Heart left ventricle (tissue), 16 donors: ENCODE results near the gene SARNP. TPM values are rescaled to one million over a fixed set of nuclear protein-coding genes. Genes with fewer than 3 reads are reported as not detected.

Experiments
- ATAC-seq, 4 donors: fragments of 200-7000 bp; cut with Tn5 transposase; one replicate each; pipeline ENCODE4 v1.9.1; 2020 to 2022; ENCODE audit warnings: moderate library complexity in 4 of 4, mild to moderate bottlenecking in 3 of 4, moderate number of reproducible peaks in 1 of 4
- DNase-seq, 5 donors: peaks; one replicate each; pipeline ENCODE4 v3.0.0-alpha.2; 2020
- H3K27ac ChIP-seq, 12 donors: fragments of 200-600 bp; sonication (generic) in 4 of 12; one replicate each; pipeline versions ENCODE4 v1.5.0 to v1.8.0; 2016 to 2022; ENCODE audit warnings: mild to moderate bottlenecking in 2 of 12
- H3K27me3 ChIP-seq, 9 donors: fragments of 200-600 bp; sonication (generic) in 2 of 9; one replicate each; pipeline versions ENCODE4 v1.5.1 to v1.8.0; 2016 to 2022; ENCODE audit warnings: mild to moderate bottlenecking in 3 of 9
- H3K36me3 ChIP-seq, 9 donors: fragments of 200-600 bp; sonication (generic) in 2 of 9; one replicate each; pipeline versions ENCODE4 v1.5.0 to v1.8.0; 2018 to 2022; ENCODE audit warnings: mild to moderate bottlenecking in 2 of 9
- H3K4me1 ChIP-seq, 12 donors: fragments of 200-600 bp; sonication (generic) in 4 of 12; one replicate each; pipeline versions ENCODE4 v1.5.0 to v1.8.0; 2016 to 2022; ENCODE audit warnings: mild to moderate bottlenecking in 3 of 12
- H3K4me3 ChIP-seq, 12 donors: fragments of 200-600 bp; sonication (generic) in 4 of 12; one replicate each; pipeline versions ENCODE4 v1.5.0 to v1.8.0; 2017 to 2022; ENCODE audit warnings: mild to moderate bottlenecking in 9 of 12, moderate library complexity in 4 of 12
- H3K9me3 ChIP-seq, 12 donors: fragments of 200-600 bp; sonication (generic) in 4 of 12; one replicate each; pipeline versions ENCODE4 v1.5.0 to v1.8.0; 2016 to 2022; ENCODE audit warnings: mild to moderate bottlenecking in 1 of 12
- POLR2A ChIP-seq, 2 donors: fragments of 450-650 bp; IDR thresholded peaks; one replicate each; pipeline ENCODE4 v1.6.1; 2017; ENCODE audit warnings: antibody characterized with exemption in 2 of 2, mild to moderate bottlenecking in 2 of 2, moderate library complexity in 2 of 2
- WGBS, 4 donors: extraction: QIAGEN DNeasy Blood & Tissue Kit in 2 of 4; methylation state at CpG; one replicate each; pipeline versions ENCODE4 v1.1.5 to v1.1.7; 2013 to 2018; 5-methylcytosine and 5-hydroxymethylcytosine counted together
- intact Hi-C, 10 donors: fragments of 100-400 bp; cut with DNase I; formaldehyde crosslinking; loops; one replicate each; pipeline versions ENCODE4 v1.11.1 to v1.14.2; 2022
- polyA plus RNA-seq, 2 donors: library from polyadenylated mRNA; stranded (reverse); fragments of 200-250 nt; gene quantifications; one replicate each; pipeline ENCODE4 v1.2.3, GENCODE V29; 2013
- total RNA-seq, 9 donors: library from RNA; depleted of rRNA in 2 of 9; stranded (reverse); fragments of >200 nt in 2 of 9; fragmentation: NEBNext Ultra II Directional in 3 of 9; extraction: Animal tissue kit (Norgen Biotek cat#: 25700) in 3 of 9; gene quantifications; one replicate each; pipeline versions ENCODE4 v1.1.0 to v1.2.4, GENCODE V29; 2016 to 2023
- TF ChIP-seq, protein P1 (sequence below), 12 donors: fragments of 200-600 bp; sonication (generic) in 4 of 12; IDR thresholded peaks; one replicate each; pipeline versions ENCODE4 v1.5.0 to v1.8.0; 2018 to 2022; ENCODE audit warnings: antibody characterized with exemption in 12 of 12, mild to moderate bottlenecking in 5 of 12
- donor health status: ischemic (EF 13 %, LVEDD 7.1; RV severe dilation, severe dysfunction).
- donor health status: healthy with polysubstance abuse.
- donor health status: DM: no; HTN: yes; CAD: no.
- donor health status: DM: no; HTN: no; CAD: no.
- donor health status: ischemic (EF 25% LVEDD 6.9; RV normal size, moderate dysfunction).
- donor health status: ischemic (EF 25% LVEDD 5.7; RV mildly dilated, moderate dysfunction).
- donor health status: healthy.
- donor health status: DM: yes; HTN: yes; CAD: no.
- donor health status: ischemic (EF 35%, LVEDD 5.7; RV mildly dilated, moderate dysfunction).
- donor health status: nonischemic (EF 11% LVEDD 7.7; RV severe dilation, severe dysfunction).
- donor health status: DM: yes; HTN: yes; CAD: no.
- donor health status: PGD.
- donor health status: ischemic (EF 29% LVEDD 5.4; RV normal size, mild dysfunction).
- donor health status: nonischemic (EF 23%, LVEDD 6.1; RV moderate dilation, normal function).

Gene SARNP
- total and polyA plus RNA-seq, 11 donors = 47.2 to 138 (median 55.9) TPM

DNA sequence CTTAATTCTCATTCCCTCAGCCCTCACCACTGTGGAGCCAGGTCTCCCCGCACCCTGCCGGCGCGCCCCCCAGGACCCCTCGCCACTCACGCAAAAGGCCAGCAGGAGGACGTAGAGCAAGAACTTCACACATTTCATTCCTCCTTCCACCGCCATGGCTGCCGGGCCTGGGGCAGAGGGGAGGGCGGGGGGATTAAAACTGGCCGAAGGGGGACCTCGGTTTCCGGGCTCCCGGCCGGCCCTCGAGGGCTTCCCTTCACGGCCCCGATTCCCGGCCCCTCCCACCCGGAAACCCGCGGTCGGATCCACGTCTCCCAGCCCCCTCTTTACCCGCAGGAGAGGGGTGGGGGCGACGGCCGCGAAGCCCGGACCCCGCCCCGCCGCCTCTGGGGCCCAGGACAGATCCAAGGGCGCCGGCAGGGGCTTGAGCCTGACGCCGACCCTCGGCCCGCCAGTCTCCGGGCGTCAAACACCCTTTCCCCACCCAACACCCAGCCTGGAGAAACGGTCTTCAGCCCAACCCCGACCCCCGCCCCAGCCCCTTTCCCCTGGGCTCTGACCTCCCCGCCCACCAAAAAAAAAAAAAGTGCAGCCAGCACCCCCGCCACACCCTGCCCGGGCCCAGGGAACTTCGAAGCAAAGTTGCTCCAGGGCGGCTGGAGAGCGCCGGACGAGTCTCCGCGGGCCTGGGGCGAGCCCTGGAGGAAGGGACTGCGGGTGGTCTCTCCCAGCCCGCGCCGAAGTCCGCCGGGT, 89.2 kb downstream of the SARNP start:
- intact Hi-C loops = loop anchor here in 2 of 10 donors (2.0 kb wide), 2 partner anchors 20 to 48 kb away; a partner anchor contains a TSS
- TF ChIP-seq, protein P1, sequence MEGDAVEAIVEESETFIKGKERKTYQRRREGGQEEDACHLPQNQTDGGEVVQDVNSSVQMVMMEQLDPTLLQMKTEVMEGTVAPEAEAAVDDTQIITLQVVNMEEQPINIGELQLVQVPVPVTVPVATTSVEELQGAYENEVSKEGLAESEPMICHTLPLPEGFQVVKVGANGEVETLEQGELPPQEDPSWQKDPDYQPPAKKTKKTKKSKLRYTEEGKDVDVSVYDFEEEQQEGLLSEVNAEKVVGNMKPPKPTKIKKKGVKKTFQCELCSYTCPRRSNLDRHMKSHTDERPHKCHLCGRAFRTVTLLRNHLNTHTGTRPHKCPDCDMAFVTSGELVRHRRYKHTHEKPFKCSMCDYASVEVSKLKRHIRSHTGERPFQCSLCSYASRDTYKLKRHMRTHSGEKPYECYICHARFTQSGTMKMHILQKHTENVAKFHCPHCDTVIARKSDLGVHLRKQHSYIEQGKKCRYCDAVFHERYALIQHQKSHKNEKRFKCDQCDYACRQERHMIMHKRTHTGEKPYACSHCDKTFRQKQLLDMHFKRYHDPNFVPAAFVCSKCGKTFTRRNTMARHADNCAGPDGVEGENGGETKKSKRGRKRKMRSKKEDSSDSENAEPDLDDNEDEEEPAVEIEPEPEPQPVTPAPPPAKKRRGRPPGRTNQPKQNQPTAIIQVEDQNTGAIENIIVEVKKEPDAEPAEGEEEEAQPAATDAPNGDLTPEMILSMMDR (IDR thresholded peaks at IDR 0.05) = no peak
- no peak for TF ChIP-seq POLR2A (IDR thresholded peaks at IDR 0.05)
- Histone ChIP-seq H3K9me3 (no peaks in the 10 kb centered on the region), H3K36me3 (peaks cover 0 to 42% (median 36%) of the 10 kb centered on the region in 9 donors), H3K27ac (peak overlapping the region; percentile 97 to 100 (median 99)), H3K4me3 (peak overlapping the region; percentile 64 to 96 (median 86)), H3K27me3 (no peaks in the 10 kb centered on the region), H3K4me1 (peaks cover 10 to 64% (median 53%) of the 10 kb centered on the region in 12 donors)
- DNase-seq (peak; percentile 88 to 90 (median 90)), ATAC-seq (peak; percentile 12 to 54 (median 46))
- WGBS, 4 donors = 0 to 1% (median 1%) methylated on average over 40 to 61 of the region's 61 CpGs

DNA sequence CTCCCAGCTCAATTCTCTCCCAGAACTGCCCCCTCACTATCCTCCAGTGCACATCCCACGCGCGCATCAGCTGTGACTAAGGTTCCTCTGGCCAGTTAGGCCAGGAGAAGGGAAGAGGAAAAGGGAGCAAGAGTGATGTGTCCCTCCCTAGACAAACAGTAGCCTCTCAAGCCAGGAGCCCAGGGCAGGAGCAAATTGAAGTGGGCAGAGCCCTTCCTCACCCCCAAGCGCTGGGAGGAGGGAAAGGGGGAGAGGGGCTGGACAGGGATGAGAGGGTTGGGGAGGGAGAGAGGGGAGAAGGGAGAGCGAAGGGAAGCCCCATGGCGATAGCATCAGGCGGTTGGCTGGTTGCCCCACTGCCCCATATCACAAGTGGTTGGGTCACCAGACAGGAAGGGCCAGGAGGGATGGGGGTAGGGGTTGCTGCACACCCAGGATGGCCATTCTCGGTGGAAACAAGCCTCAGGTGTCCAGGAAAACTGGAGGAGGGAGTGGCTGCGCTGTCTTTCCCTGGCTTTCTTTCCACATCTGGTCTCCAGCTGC, 89.8 kb downstream of the SARNP start:
- peak overlapping the region; percentile 64 to 96 (median 86) for H3K4me3 ChIP-seq
- ATAC-seq (peak in 3 of 4 donors; percentile 2 to 4 (median 3)), DNase-seq (peak in 4 of 5 donors; percentile 62 to 74 (median 69))
- TF ChIP-seq, protein P1 (IDR thresholded peaks at IDR 0.05) = no peak
- TF ChIP-seq POLR2A (IDR thresholded peaks at IDR 0.05) = no peak
- H3K27me3 ChIP-seq = no peaks in the 10 kb centered on the region
- intact Hi-C loops = loop anchor here in 2 of 10 donors (2.0 kb wide), 2 partner anchors 19 to 47 kb away; a partner anchor contains a TSS
- H3K27ac ChIP-seq = peak overlapping the region; percentile 97 to 100 (median 99)
- H3K4me1 ChIP-seq = peaks cover 10 to 70% (median 56%) of the 10 kb centered on the region in 12 donors
- 4 to 14% (median 8%) methylated on average over 9 of the region's 9 CpGs for WGBS, 4 donors
- H3K36me3 ChIP-seq = peaks cover 0 to 48% (median 36%) of the 10 kb centered on the region in 9 donors
- no peaks in the 10 kb centered on the region for H3K9me3 ChIP-seq

DNA sequence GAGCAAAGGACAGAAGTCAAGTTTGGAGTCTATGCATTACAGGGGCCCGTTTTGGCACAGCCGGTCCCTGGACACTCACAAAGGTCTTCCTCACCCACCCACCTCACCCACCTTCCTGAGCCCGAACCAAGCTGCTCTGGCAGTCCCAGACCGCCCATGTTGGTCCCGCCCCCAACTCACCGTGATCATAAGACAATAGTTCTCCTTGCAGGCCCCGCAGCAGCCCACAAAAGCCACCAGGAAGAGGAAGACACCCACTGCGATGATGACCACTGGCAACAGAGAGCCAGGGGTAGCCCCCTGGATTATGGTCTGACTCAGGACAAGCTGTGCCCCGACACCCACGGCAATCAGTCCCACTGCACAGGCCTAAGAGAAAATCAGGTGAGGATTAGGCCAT, 90.6 kb downstream of the SARNP start:
- 41 to 47% (median 43%) methylated on average over 7 to 10 of the region's 10 CpGs for WGBS, 4 donors
- no peaks in the 10 kb centered on the region for H3K27me3 ChIP-seq
- H3K36me3 ChIP-seq = peaks cover 0 to 49% (median 36%) of the 10 kb centered on the region in 9 donors
- peak overlapping the region; percentile 97 to 100 (median 99) for H3K27ac ChIP-seq
- no peak for TF ChIP-seq POLR2A (IDR thresholded peaks at IDR 0.05)
- peaks cover 10 to 71% (median 56%) of the 10 kb centered on the region in 12 donors for H3K4me1 ChIP-seq
- H3K9me3 ChIP-seq = no peaks in the 10 kb centered on the region
- no peak for ATAC-seq
- peak in 2 of 5 donors; percentile 34 to 43 for DNase-seq
- H3K4me3 ChIP-seq = peak overlapping the region in 11 of 12 donors; percentile 64 to 96 (median 85)
- intact Hi-C loops = no loop called here

DNA sequence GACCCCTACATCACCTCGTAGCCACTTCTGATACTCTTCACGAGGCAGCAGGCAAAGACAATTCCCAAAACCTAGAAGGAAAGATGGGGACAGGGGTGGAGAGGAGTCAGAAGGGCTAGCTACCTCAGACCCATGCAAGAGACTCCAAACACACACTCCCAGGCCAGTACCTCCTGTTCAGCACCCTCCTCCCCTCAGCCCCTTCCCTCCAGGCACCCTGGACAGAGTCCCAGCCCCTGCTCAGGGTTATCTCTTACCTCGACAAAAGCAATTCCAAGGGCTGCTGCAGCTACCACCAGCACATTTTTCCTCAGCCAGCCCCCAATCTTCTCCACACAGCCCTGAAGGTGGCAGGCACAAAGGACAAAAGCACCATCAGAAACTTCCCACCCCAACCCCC, 92.0 kb downstream of the SARNP start:
- ATAC-seq = no peak
- peaks cover 10 to 80% (median 64%) of the 10 kb centered on the region in 12 donors for H3K4me1 ChIP-seq
- H3K9me3 ChIP-seq = no peaks in the 10 kb centered on the region
- intact Hi-C loops = no loop called here
- no peak for TF ChIP-seq POLR2A (IDR thresholded peaks at IDR 0.05)
- TF ChIP-seq, protein P1 (IDR thresholded peaks at IDR 0.05) = no peak
- H3K27ac ChIP-seq = peak overlapping the region in 3 of 12 donors; percentile 3 to 99 (median 27)
- WGBS, 4 donors = 38 to 46% (median 43%) methylated on average over 3 of the region's 3 CpGs
- H3K27me3 ChIP-seq = no peaks in the 10 kb centered on the region
- H3K4me3 ChIP-seq = no peak overlapping the region
- peaks cover 0 to 49% (median 36%) of the 10 kb centered on the region in 9 donors for H3K36me3 ChIP-seq
- peak in 1 of 5 donors; percentile 24 for DNase-seq
